Epithelial cell of esophagus (primary cell): ENCODE measurements around the gene AKT3.

ENCODE experiments used
- DNase-seq: peaks from one replicate; pipeline ENCODE4 v3.0.0; 2010; ENCODE audit warnings: low read depth
- H3K4me3 ChIP-seq: 2 replicates; pipeline ENCODE4 v1.5.1; 2011; ENCODE audit warnings: mild to moderate bottlenecking, low read length, control low read depth
- CTCF ChIP-seq: IDR thresholded peaks from 2 replicates; pipeline ENCODE4 v1.5.1; 2011; ENCODE audit warnings: low read depth, mild to moderate bottlenecking, low read length, control low read depth, inconsistent platforms; ENCODE audit not compliant: insufficient read depth; ENCODE audit errors: missing control alignments

AKT3 gene

GRCh38 chr1:243462929-243463697 is 386.9 kb downstream of the AKT3 start:
- DNase-seq = no peak
- no peak for TF ChIP-seq CTCF
- no peak overlapping the region for H3K4me3 ChIP-seq

- H3K4me3 ChIP-seq = no peak overlapping the region
- no peak for DNase-seq
- TF ChIP-seq CTCF = no peak
These were observed 388.3 kb downstream of the AKT3 start for GRCh38 chr1:243461700-243462099.

GRCh38 chr1:243459059-243459458 is 391.0 kb downstream of the AKT3 start:
- no peak overlapping the region for H3K4me3 ChIP-seq
- no peak for DNase-seq
- TF ChIP-seq CTCF = no peak

GRCh38 chr1:243457363-243457982 is 392.6 kb downstream of the AKT3 start:
- no peak for TF ChIP-seq CTCF
- DNase-seq = no peak
- H3K4me3 ChIP-seq = no peak overlapping the region

GRCh38 chr1:243455760-243456651 is 394.0 kb downstream of the AKT3 start:
- TF ChIP-seq CTCF = no peak
- H3K4me3 ChIP-seq = no peak overlapping the region

GRCh38 chr1:243454328-243454997 is 395.6 kb downstream of the AKT3 start:
- no peak for TF ChIP-seq CTCF
- DNase-seq = peak; percentile 52
- H3K4me3 ChIP-seq = no peak overlapping the region

More at GRCh38 chr1:243455760-243456651, 394.0 kb downstream of the AKT3 start:
- DNase-seq = no peak
